MM.1S (cell line): ENCODE measurements around the gene SYTL5.

Experiments
- EZH2phosphoT487 ChIP-seq: fragments of 300-600 bp; sonication (generic); IDR thresholded peaks from 2 replicates; pipeline ENCODE4 v1.6.1; 2018; ENCODE audit warnings: antibody characterized with exemption, low read length
- TF ChIP-seq, protein P1 (sequence below): fragments of 300-600 bp; sonication (generic); IDR thresholded peaks from 2 replicates; pipeline ENCODE4 v1.5.1; 2016; ENCODE audit warnings: antibody characterized with exemption, low read length, mixed read lengths

DNA sequence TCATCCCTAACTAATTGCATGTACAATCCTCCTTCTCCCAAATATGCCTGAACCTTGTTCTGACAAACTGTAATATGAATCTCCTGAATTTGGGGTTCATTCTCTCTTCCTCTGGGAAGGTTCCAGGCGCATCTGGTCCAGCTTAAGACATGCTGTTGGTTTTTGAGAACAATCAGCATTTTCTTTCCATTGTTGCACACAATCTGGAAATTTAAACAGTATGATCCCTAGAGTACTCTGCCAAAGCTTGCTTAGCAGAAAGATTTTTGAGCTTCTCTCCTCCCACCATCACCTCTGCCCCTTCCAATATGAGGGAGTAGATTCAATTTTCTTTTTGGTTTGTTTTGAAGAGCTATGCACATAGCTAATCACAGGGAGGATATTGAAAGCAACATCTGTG is 164.2 kb downstream of the SYTL5 start:
- TF ChIP-seq EZH2phosphoT487, result no peak
- TF ChIP-seq, protein P1, sequence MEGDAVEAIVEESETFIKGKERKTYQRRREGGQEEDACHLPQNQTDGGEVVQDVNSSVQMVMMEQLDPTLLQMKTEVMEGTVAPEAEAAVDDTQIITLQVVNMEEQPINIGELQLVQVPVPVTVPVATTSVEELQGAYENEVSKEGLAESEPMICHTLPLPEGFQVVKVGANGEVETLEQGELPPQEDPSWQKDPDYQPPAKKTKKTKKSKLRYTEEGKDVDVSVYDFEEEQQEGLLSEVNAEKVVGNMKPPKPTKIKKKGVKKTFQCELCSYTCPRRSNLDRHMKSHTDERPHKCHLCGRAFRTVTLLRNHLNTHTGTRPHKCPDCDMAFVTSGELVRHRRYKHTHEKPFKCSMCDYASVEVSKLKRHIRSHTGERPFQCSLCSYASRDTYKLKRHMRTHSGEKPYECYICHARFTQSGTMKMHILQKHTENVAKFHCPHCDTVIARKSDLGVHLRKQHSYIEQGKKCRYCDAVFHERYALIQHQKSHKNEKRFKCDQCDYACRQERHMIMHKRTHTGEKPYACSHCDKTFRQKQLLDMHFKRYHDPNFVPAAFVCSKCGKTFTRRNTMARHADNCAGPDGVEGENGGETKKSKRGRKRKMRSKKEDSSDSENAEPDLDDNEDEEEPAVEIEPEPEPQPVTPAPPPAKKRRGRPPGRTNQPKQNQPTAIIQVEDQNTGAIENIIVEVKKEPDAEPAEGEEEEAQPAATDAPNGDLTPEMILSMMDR, result no peak
